Tibial nerve (tissue), 4 donors: ENCODE data around the gene AEN. TPM values are rescaled to one million over a fixed set of nuclear protein-coding genes. Genes with fewer than 3 reads are reported as not detected.

Experiments
- DNase-seq, 2 donors: peaks; one replicate each; pipeline ENCODE4 v3.0.0-alpha.2; 2019; ENCODE audit warnings: low spot score in 2 of 2
- H3K27ac ChIP-seq, 4 donors: fragments of 200-600 bp; sonication (generic) in 3 of 4; one replicate each; pipeline ENCODE4 v1.5.1; 2017 to 2019; ENCODE audit warnings: mild to moderate bottlenecking in 1 of 4
- H3K27me3 ChIP-seq, 2 donors: fragments of 200-600 bp; sonication (generic) in 1 of 2; one replicate each; pipeline versions ENCODE4 v1.5.1 to v1.6.0; 2017 to 2019
- H3K36me3 ChIP-seq, 3 donors: fragments of 200-600 bp; sonication (generic); one replicate each; pipeline ENCODE4 v1.5.1; 2018 to 2019
- H3K4me1 ChIP-seq, 4 donors: fragments of 200-600 bp; sonication (generic) in 3 of 4; one replicate each; pipeline ENCODE4 v1.5.1; 2017 to 2019
- H3K4me3 ChIP-seq, 4 donors: fragments of 200-600 bp; sonication (generic) in 3 of 4; one replicate each; pipeline ENCODE4 v1.5.1; 2017 to 2019; ENCODE audit warnings: mild to moderate bottlenecking in 1 of 4, moderate library complexity in 1 of 4
- H3K9me3 ChIP-seq, 4 donors: fragments of 200-600 bp; sonication (generic) in 3 of 4; one replicate each; pipeline ENCODE4 v1.5.1; 2017 to 2019
- CTCF ChIP-seq, 5 experiments: fragments of 200-600 bp in 3 of 5; fragments of 450-650 bp in 2 of 5; sonication (generic) in 3 of 5; IDR thresholded peaks; one replicate each; pipeline ENCODE4 v1.5.1; 2016 to 2019; ENCODE audit warnings: antibody characterized with exemption in 5 of 5, mild to moderate bottlenecking in 3 of 5, moderate library complexity in 2 of 5
- EP300 ChIP-seq, 2 donors: sonication (generic); formaldehyde crosslinking; IDR thresholded peaks; one replicate each; pipeline ENCODE4 v1.6.1; 2017; ENCODE audit warnings: antibody characterized with exemption in 2 of 2, mild to moderate bottlenecking in 1 of 2
- POLR2A ChIP-seq, 2 donors: fragments of 450-650 bp; IDR thresholded peaks; one replicate each; pipeline ENCODE4 v1.6.1; 2017; ENCODE audit warnings: antibody characterized with exemption in 2 of 2, mild to moderate bottlenecking in 2 of 2, moderate library complexity in 2 of 2
- WGBS, 2 donors: methylation state at CpG; one replicate each; pipeline ENCODE4 v1.1.5; 2018; 5-methylcytosine and 5-hydroxymethylcytosine counted together
- total RNA-seq, 4 donors: library from RNA; depleted of rRNA; stranded (reverse); fragments of >200 nt; gene quantifications; one replicate each; pipeline ENCODE4 v1.1.0, GENCODE V29; 2016

The AEN gene
- total RNA-seq, 4 donors from 2014 or later = 10.1 to 17.8 (median 13.1) TPM

DNA sequence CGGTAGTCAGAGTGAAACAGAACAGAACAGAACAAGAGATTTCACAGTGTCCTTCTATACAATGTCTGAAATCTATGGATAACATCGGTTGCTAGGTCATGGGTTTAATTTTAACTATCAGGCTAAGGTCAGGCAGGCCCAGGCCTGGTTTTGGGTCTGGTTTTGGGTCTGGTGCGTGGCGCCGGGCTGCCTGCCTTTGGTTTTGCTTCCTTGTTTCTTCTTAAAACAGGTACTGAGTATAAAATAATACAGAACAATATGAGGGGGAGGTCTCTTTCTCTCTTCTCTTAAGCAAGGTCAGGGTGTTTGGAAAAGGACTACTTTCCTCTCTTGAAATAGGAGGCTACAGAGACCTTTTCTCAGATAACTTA, 1.4 kb downstream of the AEN start:
- Histone ChIP-seq H3K4me3 (peak overlapping the region in 3 of 4 donors; percentile 97 to 100 (median 99)), H3K4me1 (peaks cover 0 to 49% (median 32%) of the 10 kb centered on the region in 4 donors), H3K27me3 (no peaks in the 10 kb centered on the region), H3K9me3 (no peaks in the 10 kb centered on the region), H3K27ac (peak overlapping the region; percentile 12 to 89 (median 86)), H3K36me3 (peaks cover 0 to 17% (median 0%) of the 10 kb centered on the region in 3 donors)
- DNase-seq = no peak
- 52 to 59% methylated on average over 5 of the region's 5 CpGs for WGBS, 2 donors
- TF ChIP-seq EP300 (IDR thresholded peaks at IDR 0.05) (no peak), CTCF (IDR thresholded peaks at IDR 0.05) (no peak), POLR2A (IDR thresholded peaks at IDR 0.05) (no peak)

- peaks cover 0 to 21% (median 0%) of the 10 kb centered on the region in 3 donors for H3K36me3 ChIP-seq
- TF ChIP-seq CTCF (IDR thresholded peaks at IDR 0.05) = no peak
- TF ChIP-seq POLR2A (IDR thresholded peaks at IDR 0.05) = no peak
- TF ChIP-seq EP300 (IDR thresholded peaks at IDR 0.05) = no peak
- H3K27ac ChIP-seq = peak overlapping the region; percentile 12 to 89 (median 74)
- no peaks in the 10 kb centered on the region for H3K9me3 ChIP-seq
- peaks cover 0 to 49% (median 32%) of the 10 kb centered on the region in 4 donors for H3K4me1 ChIP-seq
- no peak for DNase-seq
- 72 to 75% methylated on average over 2 of the region's 2 CpGs for WGBS, 2 donors
- H3K4me3 ChIP-seq = peak overlapping the region in 1 of 4 donors; percentile 97
- H3K27me3 ChIP-seq = no peaks in the 10 kb centered on the region
These were observed 1.9 kb downstream of the AEN start for GRCh38 chr15:88623061-88623460.

GRCh38 chr15:88623632-88624031, 2.5 kb downstream of the AEN start:
- no peaks in the 10 kb centered on the region for H3K9me3 ChIP-seq
- TF ChIP-seq EP300 (IDR thresholded peaks at IDR 0.05) (no peak), POLR2A (IDR thresholded peaks at IDR 0.05) (no peak)
- WGBS, 2 donors = 93% methylated on average over 3 of the region's 3 CpGs
- H3K4me1 ChIP-seq = peaks cover 0 to 49% (median 34%) of the 10 kb centered on the region in 4 donors
- peaks cover 0 to 27% (median 0%) of the 10 kb centered on the region in 3 donors for H3K36me3 ChIP-seq
- DNase-seq = no peak
- H3K27ac ChIP-seq = peak overlapping the region; percentile 47 to 89 (median 56)
- no peaks in the 10 kb centered on the region for H3K27me3 ChIP-seq
- H3K4me3 ChIP-seq = no peak overlapping the region

- peak; percentile 41 to 82 (median 55) for TF ChIP-seq CTCF (IDR thresholded peaks at IDR 0.05)
- peak in 1 of 2 donors; percentile 54 for TF ChIP-seq EP300 (IDR thresholded peaks at IDR 0.05)
- no peak for TF ChIP-seq POLR2A (IDR thresholded peaks at IDR 0.05)
- WGBS, 2 donors = 38 to 47% methylated on average over 19 of the region's 19 CpGs
- no peaks in the 10 kb centered on the region for H3K27me3 ChIP-seq
- no peaks in the 10 kb centered on the region for H3K9me3 ChIP-seq
- peak overlapping the region; percentile 47 to 89 (median 60) for H3K27ac ChIP-seq
- H3K4me1 ChIP-seq = peaks cover 0 to 49% (median 34%) of the 10 kb centered on the region in 4 donors
- no peak for DNase-seq
- peaks cover 0 to 34% (median 0%) of the 10 kb centered on the region in 3 donors for H3K36me3 ChIP-seq
- H3K4me3 ChIP-seq = peak overlapping the region in 2 of 4 donors; percentile 13 to 26
These were observed 3.2 kb downstream of the AEN start for GRCh38 chr15:88624156-88624970.

- DNase-seq = no peak
- no peaks in the 10 kb centered on the region for H3K9me3 ChIP-seq
- H3K4me1 ChIP-seq = peaks cover 0 to 53% (median 35%) of the 10 kb centered on the region in 4 donors
- peaks cover 0 to 41% (median 0%) of the 10 kb centered on the region in 3 donors for H3K36me3 ChIP-seq
- H3K27me3 ChIP-seq = no peaks in the 10 kb centered on the region
- H3K4me3 ChIP-seq = peak overlapping the region in 1 of 4 donors; percentile 26
- H3K27ac ChIP-seq = peak overlapping the region; percentile 47 to 89 (median 60)
- WGBS, 2 donors = 78 to 81% methylated on average over 9 of the region's 9 CpGs
- no peak for TF ChIP-seq EP300 (IDR thresholded peaks at IDR 0.05)
- TF ChIP-seq CTCF (IDR thresholded peaks at IDR 0.05) = no peak
- TF ChIP-seq POLR2A (IDR thresholded peaks at IDR 0.05) = no peak
These were observed 3.9 kb downstream of the AEN start for GRCh38 chr15:88624971-88625490.
